HepG2 (cell line): Measurements from ENCODE around the gene RPP25L. TPM values are rescaled to one million over a fixed set of nuclear protein-coding genes. Genes with fewer than 3 reads are reported as not detected.

Experiments used
- ATF3 ChIP-seq: sonication (generic); formaldehyde crosslinking; IDR thresholded peaks from 2 replicates; pipeline ENCODE4 v1.4.0; 2020; ENCODE audit warnings: missing genetic modification reagents
- MEF2D ChIP-seq: sonication (generic); formaldehyde crosslinking; IDR thresholded peaks from 2 replicates; pipeline ENCODE4 v1.5.1; 2020; ENCODE audit warnings: mild to moderate bottlenecking, missing genetic modification reagents
- NCOA1 ChIP-seq: sonication (generic); formaldehyde crosslinking; IDR thresholded peaks from 2 replicates; pipeline ENCODE4 v1.9.0; 2021; ENCODE audit warnings: missing genetic modification reagents
- NFATC3 ChIP-seq: sonication (generic); formaldehyde crosslinking; IDR thresholded peaks from 2 replicates; pipeline ENCODE4 v1.5.1; 2020; ENCODE audit warnings: mild to moderate bottlenecking, missing genetic modification reagents
- PAWR ChIP-seq: sonication (generic); formaldehyde crosslinking; IDR thresholded peaks from 2 replicates; pipeline ENCODE4 v1.4.0; 2020; ENCODE audit warnings: missing genetic modification reagents, mild to moderate bottlenecking, borderline replicate concordance
- STAT6 ChIP-seq: sonication (generic); formaldehyde crosslinking; IDR thresholded peaks from 2 replicates; pipeline ENCODE4 v1.4.0; 2020; ENCODE audit warnings: missing genetic modification reagents, mild to moderate bottlenecking, borderline replicate concordance
- THAP11 ChIP-seq: IDR thresholded peaks from 2 replicates; pipeline ENCODE4 v1.6.1; 2016; ENCODE audit warnings: missing biosample characterization, missing genetic modification reagents
- ZBTB26 ChIP-seq: IDR thresholded peaks from 2 replicates; pipeline ENCODE4 v1.6.1; 2016; ENCODE audit warnings: missing compliant biosample characterization, missing genetic modification reagents, borderline replicate concordance
- ZNF12 ChIP-seq: sonication (generic); formaldehyde crosslinking; IDR thresholded peaks from 2 replicates; pipeline ENCODE4 v1.5.0; 2020; ENCODE audit warnings: missing genetic modification reagents
- ZNF253 ChIP-seq: sonication (generic); formaldehyde crosslinking; IDR thresholded peaks from 2 replicates; pipeline ENCODE4 v1.8.0; 2022; ENCODE audit warnings: mild to moderate bottlenecking, missing genetic modification reagents, borderline replicate concordance
- ZNF275 ChIP-seq: sonication (generic); formaldehyde crosslinking; IDR thresholded peaks from 2 replicates; pipeline ENCODE4 v1.8.0; 2022; ENCODE audit warnings: missing genetic modification reagents, mild to moderate bottlenecking, inconsistent platforms, borderline replicate concordance
- ZNF276 ChIP-seq: sonication (generic); formaldehyde crosslinking; IDR thresholded peaks from 2 replicates; pipeline ENCODE4 v1.4.0; 2020; ENCODE audit warnings: mild to moderate bottlenecking, low read depth, missing genetic modification reagents
- ZNF550 ChIP-seq: sonication (generic); formaldehyde crosslinking; IDR thresholded peaks from 2 replicates; pipeline ENCODE4 v1.4.0; 2020; ENCODE audit warnings: mild to moderate bottlenecking, missing genetic modification reagents, borderline replicate concordance
- ZNF552 ChIP-seq: sonication (generic); formaldehyde crosslinking; IDR thresholded peaks from 2 replicates; pipeline ENCODE4 v1.9.0; 2022; ENCODE audit warnings: missing genetic modification reagents, mild to moderate bottlenecking, borderline replicate concordance
- ZNF629 ChIP-seq: sonication (generic); formaldehyde crosslinking; conservative IDR thresholded peaks from 2 replicates; pipeline ENCODE4 v1.5.0; 2020; ENCODE audit warnings: missing genetic modification reagents
- ZNF710 ChIP-seq: sonication (generic); formaldehyde crosslinking; IDR thresholded peaks from 2 replicates; pipeline ENCODE4 v1.5.0; 2020; ENCODE audit warnings: mild to moderate bottlenecking, missing genetic modification reagents, borderline replicate concordance
- polyA plus RNA-seq, 8 experiments: library from polyadenylated mRNA; depleted of rRNA in 3 of 8; stranded (reverse) in 7 of 8; unstranded in 1 of 8; fragments of >200 nt; fragmentation: Illumina TruSeq in 4 of 8; extraction: Trizol in 4 of 8; gene quantifications; 2 replicates each; pipeline versions ENCODE4 v1.2.1 to v1.2.3, GENCODE V29; 2011 to 2016; ENCODE audit warnings: low read depth in 4 of 8, missing spikeins in 1 of 8, mixed read lengths in 1 of 8; ENCODE audit not compliant: insufficient read depth in 1 of 8
- total RNA-seq, 5 experiments: library from RNA; depleted of rRNA; stranded (reverse); fragments of >200 nt; fragmentation: Illumina TruSeq; extraction: Trizol; gene quantifications; 2 replicates each; pipeline ENCODE4 v1.2.3, GENCODE V29; 2016; ENCODE audit warnings: low read depth in 1 of 5

Gene RPP25L
- total and polyA plus RNA-seq, 2 of the 13 experiments (the other 11 are each of a cell fraction or from before 2014, with no cell fraction given), result 24.5 to 27.3 TPM

GRCh38 chr9:34651876-34652601 is 40.1 kb upstream of the RPP25L start, which contains the start of gene IL11RA (continued):
- no peak for TF ChIP-seq ATF3 (CRISPR knock-in tag)
- no peak for TF ChIP-seq ZNF552
- no peak for TF ChIP-seq NCOA1 (CRISPR knock-in tag)
- no peak for TF ChIP-seq ZNF550
- no peak for TF ChIP-seq ZNF12 (CRISPR knock-in tag)
- no peak for TF ChIP-seq ZNF275 (CRISPR knock-in tag)
- TF ChIP-seq MEF2D, result 0 out of 2 replicates have a peak, but pooled peaks have one; percentile 46
- no peak for TF ChIP-seq ZNF253 (CRISPR knock-in tag)
- peak; percentile 70 for TF ChIP-seq THAP11 (CRISPR knock-in tag)
- TF ChIP-seq ZNF276 (CRISPR knock-in tag), result no peak
- no peak for TF ChIP-seq ZNF710 (CRISPR knock-in tag)
- TF ChIP-seq STAT6, result no peak
- no peak for TF ChIP-seq ZBTB26 (CRISPR knock-in tag)
- TF ChIP-seq ZNF629 (CRISPR knock-in tag), result 0 out of 2 replicates have a peak, but pooled peaks have one; percentile 25
- no peak for TF ChIP-seq PAWR (CRISPR knock-in tag)
- TF ChIP-seq NFATC3 (CRISPR knock-in tag), result no peak
